Upper lobe of left lung (tissue), 4 donors: Measurements from ENCODE around the gene MGMT.

ENCODE experiments used
- CTCF ChIP-seq, 6 experiments: fragments of 450-650 bp in 4 of 6; fragments of 200-600 bp in 2 of 6; sonication (generic) in 2 of 6; IDR thresholded peaks; one replicate each; pipeline ENCODE4 v1.5.1; 2016 to 2019; ENCODE audit warnings: antibody characterized with exemption in 6 of 6
- EP300 ChIP-seq, 4 donors: sonication (generic); formaldehyde crosslinking; IDR thresholded peaks; one replicate each; pipeline ENCODE4 v1.5.1; 2017; ENCODE audit warnings: antibody characterized with exemption in 4 of 4, control low read depth in 2 of 4
- POLR2A ChIP-seq, 4 donors: fragments of 450-650 bp; IDR thresholded peaks; one replicate each; pipeline ENCODE4 v1.5.1; 2016 to 2017; ENCODE audit warnings: antibody characterized with exemption in 4 of 4, mild to moderate bottlenecking in 2 of 4
- POLR2AphosphoS5 ChIP-seq, 2 donors: sonication (generic); formaldehyde crosslinking; IDR thresholded peaks; one replicate each; pipeline ENCODE4 v1.5.1; 2017; ENCODE audit warnings: antibody characterized with exemption in 2 of 2

- TF ChIP-seq CTCF (IDR thresholded peaks at IDR 0.05) (no peak), POLR2AphosphoS5 (IDR thresholded peaks at IDR 0.05) (no peak), POLR2A (IDR thresholded peaks at IDR 0.05) (no peak), EP300 (IDR thresholded peaks at IDR 0.05) (no peak)
Measured at GRCh38 chr10:129718548-129719414, 251.7 kb downstream of the MGMT start.
